ENCODE data around the gene OR13D1.

- TF ChIP-seq POLR2AphosphoS5 (IDR thresholded peaks at IDR 0.05; ENCODE audit: low read depth, low read length) = no peak
- TF ChIP-seq TAF1 (IDR thresholded peaks at IDR 0.05; ENCODE audit: borderline replicate concordance, low read depth, low read length) = no peak
Observed at GRCh38 chr9:104725014-104725413, 30.7 kb downstream of the OR13D1 start.
